ENCODE results near the gene ADAMTS10. TPM values are rescaled to one million over a fixed set of nuclear protein-coding genes. Genes with fewer than 3 reads are reported as not detected.

ADAMTS10 gene
- total RNA-seq, 1 experiment from 2014 or later = 26.5 TPM

- Histone ChIP-seq H2BK12ac (ENCODE audit: insufficient read length, low read depth, low read length) (no peak overlapping the region), H2AFZ (ENCODE audit: low read length) (no peak overlapping the region), H2BK5ac (ENCODE audit: insufficient read length, low read length) (no peak overlapping the region), H3K18ac (ENCODE audit: insufficient read length, low read depth, low read length) (no peak overlapping the region), H2BK20ac (ENCODE audit: low read depth, low read length, poor library complexity, severe bottlenecking) (no peak overlapping the region), H3K9ac (ENCODE audit: extremely low read depth, insufficient read length, low read length) (no peak overlapping the region), H3K79me2 (ENCODE audit: insufficient read depth, low read length) (no peaks in the 10 kb centered on the region), H3K23me2 (ENCODE audit: insufficient read length, low read depth, low read length, poor library complexity, severe bottlenecking) (no peaks in the 10 kb centered on the region), H4K91ac (ENCODE audit: insufficient read length, low read depth, low read length) (no peak overlapping the region), H3K4me2 (ENCODE audit: insufficient read depth, insufficient read length, low read length) (no peak overlapping the region), H2AK5ac (ENCODE audit: insufficient read length, low read length) (no peak overlapping the region), H4K8ac (replicated peaks; ENCODE audit: insufficient read length, low read depth, low read length) (no peak overlapping the region), H3K4ac (ENCODE audit: low read depth, low read length) (no peak overlapping the region), H3K14ac (ENCODE audit: insufficient read depth, low read length) (no peak overlapping the region), H3K27ac (ENCODE audit: insufficient read length, low read depth, low read length) (no peak overlapping the region), H4K5ac (ENCODE audit: insufficient read length, low read depth, low read length) (no peak overlapping the region), H3T11ph (ENCODE audit: low read length) (no peak overlapping the region), H2BK120ac (ENCODE audit: low read depth, low read length, poor library complexity, severe bottlenecking) (no peak overlapping the region), H4K20me1 (ENCODE audit: control insufficient read depth, insufficient read depth, insufficient read length) (no peaks in the 10 kb centered on the region), H3K79me1 (ENCODE audit: insufficient read depth, low read depth, low read length, poor library complexity, severe bottlenecking) (no peaks in the 10 kb centered on the region), H3K9me3 (ENCODE audit: control insufficient read depth, low read depth, low read length) (no peaks in the 10 kb centered on the region), H3K27me3 (ENCODE audit: insufficient read depth, low read length) (no peaks in the 10 kb centered on the region), H3K4me1 (ENCODE audit: insufficient read depth, low read length) (no peaks in the 10 kb centered on the region), H3K56ac (ENCODE audit: insufficient read length, low read depth, low read length) (no peak overlapping the region), H3K23ac (ENCODE audit: insufficient read length, low read depth, low read length) (no peak overlapping the region), H2BK15ac (ENCODE audit: low read depth, low read length) (no peak overlapping the region)
- peaks cover 3 to 5% of the 10 kb centered on the region in 2 experiments; a peak in 3 of 5 replicates for H3K9me3 Mint-ChIP-seq
- peaks cover 2 to 3% of the 10 kb centered on the region in 2 experiments; a peak in 3 of 4 replicates for H3K4me1 Mint-ChIP-seq
- H3K36me3 Mint-ChIP-seq (ENCODE audit: insufficient read depth in 1 of 3, low read depth in 3 of 3) = peaks cover 22 to 34% (median 29%) of the 10 kb centered on the region in 3 experiments
- TF ChIP-seq CTCF (conservative IDR thresholded peaks at IDR 0.05) = no peak
- no peak overlapping the region; a peak in 1 of 7 replicates for H3K27ac Mint-ChIP-seq
- H3K4me3 Mint-ChIP-seq = no peak overlapping the region
- DNase-seq = no peak
- no CpG with 5 or more reads among the region's 5 CpGs for WGBS (ENCODE audit: extremely low coverage, insufficient read length, low lambda C conversion rate)
- H3K27me3 Mint-ChIP-seq (ENCODE audit: low read depth) = peaks cover 3% of the 10 kb centered on the region; the same call in 1 of the 2 replicates
Measured at GRCh38 chr19:8601796-8602195, 8.7 kb downstream of the ADAMTS10 start.

Data from H9 (cell line).